Epithelial cell of alveolus of lung (primary cell): ENCODE results near the gene OSTN. TPM values are rescaled to one million over a fixed set of nuclear protein-coding genes. Genes with fewer than 3 reads are reported as not detected.

Experiments
- total RNA-seq: library from RNA; depleted of rRNA; stranded (reverse); fragments of >200 nt; gene quantifications from 2 replicates; pipeline ENCODE4 v1.2.1, GENCODE V29; 2015

The OSTN gene
- not detected in 2 replicates for total RNA-seq

GRCh38 chr3:191198932-191199331 lies at the start of gene OSTN:
TSS of gene OSTN (plus strand) at chr3:191199241. CDS start at chr3:191212533, 13,292 bp downstream.

Other genes starting within 250 kb of the OSTN start
- gene CCDC50, start 130.2 kb downstream of the OSTN start, total RNA-seq, result 78.6 and 90.2 TPM in 2 replicates
- gene UTS2B, start 131.3 kb downstream of the OSTN start, total RNA-seq, result 0.48 and 0.65 TPM in 2 replicates